Measurements from ENCODE around the gene SLC16A5. TPM values are rescaled to one million over a fixed set of nuclear protein-coding genes. Genes with fewer than 3 reads are reported as not detected.

Gene SLC16A5
- total and polyA plus RNA-seq, 2 donors from 2014 or later: 28.4 to 184 TPM

DNA sequence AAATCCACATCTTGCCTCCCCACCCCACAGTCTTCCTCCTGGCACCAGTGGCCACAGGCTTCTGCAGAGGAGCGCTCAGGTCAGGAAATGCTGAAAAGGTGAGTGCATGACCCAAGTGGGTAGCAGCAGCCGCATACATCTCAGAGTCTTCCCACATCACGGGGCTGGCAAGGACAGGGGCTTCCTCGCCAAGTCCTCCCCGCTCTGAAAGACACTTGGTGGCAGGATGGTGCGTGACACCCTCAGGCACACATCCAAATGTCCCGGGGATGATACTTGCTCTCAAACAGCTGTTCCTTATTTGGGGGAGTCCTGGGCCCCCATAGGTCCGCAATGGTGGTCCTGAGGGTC, 8.8 kb upstream of the SLC16A5 start:
- intact Hi-C loops (cut with DNase I): no loop called here
- H3K4me3 ChIP-seq (ENCODE audit: low read length in 3 of 3): no peak overlapping the region
- no peaks in the 10 kb centered on the region for H3K36me3 ChIP-seq (ENCODE audit: control insufficient read depth in 2 of 3, insufficient read depth in 3 of 3, low read length in 3 of 3)
- H3K27me3 ChIP-seq (ENCODE audit: control insufficient read depth, insufficient read depth, low read length): no peaks in the 10 kb centered on the region
- DNase-seq (no peak), FAIRE-seq (no peak)
- peak overlapping the region in 2 of 3 donors; percentile 22 to 81 for H3K9ac ChIP-seq (ENCODE audit: low read length in 3 of 3)
- no peaks in the 10 kb centered on the region for H3K9me3 ChIP-seq (ENCODE audit: control insufficient read depth in 2 of 3, insufficient read depth in 1 of 3, low read length in 3 of 3)
- TF ChIP-seq, protein P1, sequence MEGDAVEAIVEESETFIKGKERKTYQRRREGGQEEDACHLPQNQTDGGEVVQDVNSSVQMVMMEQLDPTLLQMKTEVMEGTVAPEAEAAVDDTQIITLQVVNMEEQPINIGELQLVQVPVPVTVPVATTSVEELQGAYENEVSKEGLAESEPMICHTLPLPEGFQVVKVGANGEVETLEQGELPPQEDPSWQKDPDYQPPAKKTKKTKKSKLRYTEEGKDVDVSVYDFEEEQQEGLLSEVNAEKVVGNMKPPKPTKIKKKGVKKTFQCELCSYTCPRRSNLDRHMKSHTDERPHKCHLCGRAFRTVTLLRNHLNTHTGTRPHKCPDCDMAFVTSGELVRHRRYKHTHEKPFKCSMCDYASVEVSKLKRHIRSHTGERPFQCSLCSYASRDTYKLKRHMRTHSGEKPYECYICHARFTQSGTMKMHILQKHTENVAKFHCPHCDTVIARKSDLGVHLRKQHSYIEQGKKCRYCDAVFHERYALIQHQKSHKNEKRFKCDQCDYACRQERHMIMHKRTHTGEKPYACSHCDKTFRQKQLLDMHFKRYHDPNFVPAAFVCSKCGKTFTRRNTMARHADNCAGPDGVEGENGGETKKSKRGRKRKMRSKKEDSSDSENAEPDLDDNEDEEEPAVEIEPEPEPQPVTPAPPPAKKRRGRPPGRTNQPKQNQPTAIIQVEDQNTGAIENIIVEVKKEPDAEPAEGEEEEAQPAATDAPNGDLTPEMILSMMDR (IDR thresholded peaks at IDR 0.05; ENCODE audit: borderline replicate concordance, extremely low read depth, insufficient read depth): no peak
- H3K4me1 ChIP-seq (ENCODE audit: control insufficient read depth in 2 of 3, insufficient read depth in 2 of 3, low read depth in 1 of 3, low read length in 3 of 3): peaks cover 4 to 41% (median 22%) of the 10 kb centered on the region in 3 donors
- peak overlapping the region; percentile 85 to 95 for H3K27ac ChIP-seq (ENCODE audit: low read depth in 2 of 2, low read length in 2 of 2)

DNA sequence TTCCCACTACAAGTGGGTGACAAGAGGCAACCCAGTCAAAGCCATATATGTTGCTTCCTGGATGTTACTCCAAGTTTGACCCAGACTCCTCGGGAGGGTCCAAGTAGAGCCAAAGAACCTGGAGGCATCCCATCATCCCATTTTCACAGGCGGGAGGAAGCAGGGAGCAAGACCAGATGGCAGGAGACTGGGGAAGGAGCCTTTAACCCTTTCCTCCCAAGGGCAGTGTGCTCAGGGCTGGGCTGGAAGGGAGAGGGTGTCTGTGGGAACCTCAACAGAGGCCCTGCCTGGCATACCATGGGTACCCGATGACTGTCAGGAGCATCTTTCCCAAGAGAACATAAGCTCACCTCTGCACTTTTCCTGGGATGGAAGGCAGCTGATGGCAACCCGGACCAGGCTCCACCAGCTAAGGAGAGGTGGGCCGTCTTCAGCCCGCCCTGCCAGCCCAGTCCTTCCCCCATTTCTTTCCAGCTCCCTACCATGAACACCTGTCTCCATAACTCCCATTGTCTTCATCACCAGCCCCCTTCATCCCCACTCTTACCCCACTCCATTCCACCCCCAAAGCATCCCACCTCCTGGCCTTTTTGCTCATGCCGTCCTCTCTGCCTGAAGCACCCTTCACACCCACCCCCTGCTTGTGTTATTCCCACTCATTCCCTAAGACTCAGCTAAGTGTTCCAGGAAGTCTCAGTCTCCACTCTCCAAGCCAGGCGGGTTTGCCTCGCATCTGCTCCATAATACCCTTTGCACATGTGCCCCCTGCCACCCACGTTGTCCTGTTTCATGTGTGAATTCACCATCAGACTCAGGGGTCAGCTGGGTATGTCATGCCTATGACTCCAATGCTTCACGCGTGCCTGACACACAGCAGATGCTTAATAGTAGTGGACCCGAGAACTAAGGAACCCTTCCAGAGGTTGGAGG, 5.9 kb upstream of the SLC16A5 start:
- peaks cover 4 to 43% (median 37%) of the 10 kb centered on the region in 3 donors for H3K4me1 ChIP-seq (ENCODE audit: control insufficient read depth in 2 of 3, insufficient read depth in 2 of 3, low read depth in 1 of 3, low read length in 3 of 3)
- FAIRE-seq: no peak

DNA sequence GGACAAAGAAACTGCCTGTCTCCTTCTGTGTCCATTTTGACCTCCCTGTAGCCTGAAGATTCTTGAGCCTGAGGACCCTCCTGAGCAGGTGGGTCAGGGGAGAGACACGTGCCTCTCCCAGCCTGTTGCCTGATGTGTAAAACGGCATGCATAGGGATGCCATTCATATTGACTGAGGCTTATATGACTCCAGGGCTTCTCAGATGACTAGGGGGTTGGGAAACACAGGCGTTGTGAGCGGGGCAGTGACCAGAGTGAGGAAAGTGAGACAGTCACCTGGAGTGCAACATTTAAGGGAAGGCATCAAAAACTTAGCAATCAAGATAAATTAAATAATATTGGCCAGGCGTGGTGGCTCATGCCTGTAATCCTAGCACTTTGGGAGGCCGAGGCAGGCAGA, 5.1 kb upstream of the SLC16A5 start:
- Histone ChIP-seq H3K36me3 (ENCODE audit: control insufficient read depth in 2 of 3, insufficient read depth in 3 of 3, low read length in 3 of 3) (no peaks in the 10 kb centered on the region), H3K27ac (ENCODE audit: low read depth in 2 of 2, low read length in 2 of 2) (peak overlapping the region in 1 of 2 donors; percentile 17), H3K9me3 (ENCODE audit: control insufficient read depth in 2 of 3, insufficient read depth in 1 of 3, low read length in 3 of 3) (no peaks in the 10 kb centered on the region), H3K27me3 (ENCODE audit: control insufficient read depth, insufficient read depth, low read length) (no peaks in the 10 kb centered on the region), H3K4me1 (ENCODE audit: control insufficient read depth in 2 of 3, insufficient read depth in 2 of 3, low read depth in 1 of 3, low read length in 3 of 3) (peaks cover 4 to 39% (median 35%) of the 10 kb centered on the region in 3 donors), H3K4me3 (ENCODE audit: low read length in 3 of 3) (no peak overlapping the region), H3K9ac (ENCODE audit: low read length in 3 of 3) (no peak overlapping the region)
- no peak for FAIRE-seq
- intact Hi-C loops (cut with DNase I): no loop called here
- TF ChIP-seq, protein P1 (IDR thresholded peaks at IDR 0.05; ENCODE audit: borderline replicate concordance, extremely low read depth, insufficient read depth): no peak
- peak in 1 of 5 donors; percentile 27 for DNase-seq

More for the DNA sequence above, 5.9 kb upstream of the SLC16A5 start:
- Histone ChIP-seq H3K9me3 (ENCODE audit: control insufficient read depth in 2 of 3, insufficient read depth in 1 of 3, low read length in 3 of 3) (no peaks in the 10 kb centered on the region), H3K36me3 (ENCODE audit: control insufficient read depth in 2 of 3, insufficient read depth in 3 of 3, low read length in 3 of 3) (no peaks in the 10 kb centered on the region), H3K9ac (ENCODE audit: low read length in 3 of 3) (no peak overlapping the region), H3K27ac (ENCODE audit: low read depth in 2 of 2, low read length in 2 of 2) (peak overlapping the region in 1 of 2 donors; percentile 17), H3K4me3 (ENCODE audit: low read length in 3 of 3) (no peak overlapping the region), H3K27me3 (ENCODE audit: control insufficient read depth, insufficient read depth, low read length) (no peaks in the 10 kb centered on the region)
- DNase-seq: no peak
- intact Hi-C loops (cut with DNase I): no loop called here
- TF ChIP-seq, protein P1 (IDR thresholded peaks at IDR 0.05; ENCODE audit: borderline replicate concordance, extremely low read depth, insufficient read depth): no peak
